ENCODE data around the gene ELOF1.

The ELOF1 gene

DNA sequence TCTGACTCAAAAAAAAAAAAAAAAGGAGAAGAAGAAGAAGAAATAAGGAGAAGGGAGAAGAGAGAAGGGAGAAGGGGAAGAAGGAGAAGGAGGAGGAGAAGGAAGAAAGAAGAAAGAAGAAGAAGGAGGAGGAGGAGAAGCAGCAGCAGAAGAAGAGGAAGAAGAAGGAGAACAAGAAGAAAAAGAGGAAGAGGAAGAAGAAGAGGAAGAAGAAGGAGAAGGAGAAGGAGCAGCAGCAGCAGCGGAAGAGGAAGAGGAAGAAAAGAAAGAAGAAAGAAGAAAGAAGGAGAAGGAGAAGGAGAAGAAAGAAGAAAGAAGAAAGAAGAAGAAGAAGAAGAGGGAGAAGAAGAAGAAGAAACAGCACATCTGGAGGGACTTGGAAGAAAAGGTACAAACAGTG lies 24.5 kb downstream of the ELOF1 start:
- no peak overlapping the region for H3K4me3 ChIP-seq (ENCODE audit: low read depth, low read length)
- no peak overlapping the region for H3K27ac ChIP-seq
- H3K9me3 ChIP-seq (ENCODE audit: severe bottlenecking), result no peaks in the 10 kb centered on the region
- TF ChIP-seq, protein P1, sequence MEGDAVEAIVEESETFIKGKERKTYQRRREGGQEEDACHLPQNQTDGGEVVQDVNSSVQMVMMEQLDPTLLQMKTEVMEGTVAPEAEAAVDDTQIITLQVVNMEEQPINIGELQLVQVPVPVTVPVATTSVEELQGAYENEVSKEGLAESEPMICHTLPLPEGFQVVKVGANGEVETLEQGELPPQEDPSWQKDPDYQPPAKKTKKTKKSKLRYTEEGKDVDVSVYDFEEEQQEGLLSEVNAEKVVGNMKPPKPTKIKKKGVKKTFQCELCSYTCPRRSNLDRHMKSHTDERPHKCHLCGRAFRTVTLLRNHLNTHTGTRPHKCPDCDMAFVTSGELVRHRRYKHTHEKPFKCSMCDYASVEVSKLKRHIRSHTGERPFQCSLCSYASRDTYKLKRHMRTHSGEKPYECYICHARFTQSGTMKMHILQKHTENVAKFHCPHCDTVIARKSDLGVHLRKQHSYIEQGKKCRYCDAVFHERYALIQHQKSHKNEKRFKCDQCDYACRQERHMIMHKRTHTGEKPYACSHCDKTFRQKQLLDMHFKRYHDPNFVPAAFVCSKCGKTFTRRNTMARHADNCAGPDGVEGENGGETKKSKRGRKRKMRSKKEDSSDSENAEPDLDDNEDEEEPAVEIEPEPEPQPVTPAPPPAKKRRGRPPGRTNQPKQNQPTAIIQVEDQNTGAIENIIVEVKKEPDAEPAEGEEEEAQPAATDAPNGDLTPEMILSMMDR (IDR thresholded peaks at IDR 0.05; ENCODE audit: low read depth, low read length), result no peak
- H3K36me3 ChIP-seq, result no peaks in the 10 kb centered on the region
- DNase-seq, result no peak
- no peaks in the 10 kb centered on the region for H3K27me3 ChIP-seq (ENCODE audit: insufficient read depth, low read depth, severe bottlenecking)

DNA sequence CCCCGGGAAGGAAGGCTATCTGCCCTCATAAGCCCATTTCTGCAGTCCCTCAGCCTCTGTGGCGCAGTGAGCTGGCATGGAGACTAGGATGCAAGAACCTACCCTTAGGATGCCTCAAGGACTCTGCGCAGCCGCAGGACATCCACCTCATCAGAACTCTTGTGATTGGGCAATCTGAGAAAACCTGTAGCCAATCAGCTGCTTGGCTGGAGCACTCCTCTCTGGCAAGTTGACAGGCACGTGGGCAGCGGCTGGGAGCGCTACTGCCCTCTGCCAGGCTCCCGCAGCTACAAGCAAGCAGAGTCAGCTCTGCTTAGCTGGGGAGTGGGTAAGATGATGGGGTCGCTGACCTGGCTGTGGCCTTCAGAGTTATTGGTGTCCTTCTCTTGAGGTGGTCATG lies 28.6 kb downstream of the ELOF1 start:
- Histone ChIP-seq H3K9me3 (ENCODE audit: severe bottlenecking) (no peaks in the 10 kb centered on the region), H3K27ac (no peak overlapping the region), H3K4me3 (ENCODE audit: low read depth, low read length) (no peak overlapping the region), H3K27me3 (ENCODE audit: insufficient read depth, low read depth, severe bottlenecking) (no peaks in the 10 kb centered on the region), H3K36me3 (no peaks in the 10 kb centered on the region; the same call in 1 of the 2 replicates)
- TF ChIP-seq, protein P1 (IDR thresholded peaks at IDR 0.05; ENCODE audit: low read depth, low read length), result peak; percentile 57
- DNase-seq, result peak; percentile 86

DNA sequence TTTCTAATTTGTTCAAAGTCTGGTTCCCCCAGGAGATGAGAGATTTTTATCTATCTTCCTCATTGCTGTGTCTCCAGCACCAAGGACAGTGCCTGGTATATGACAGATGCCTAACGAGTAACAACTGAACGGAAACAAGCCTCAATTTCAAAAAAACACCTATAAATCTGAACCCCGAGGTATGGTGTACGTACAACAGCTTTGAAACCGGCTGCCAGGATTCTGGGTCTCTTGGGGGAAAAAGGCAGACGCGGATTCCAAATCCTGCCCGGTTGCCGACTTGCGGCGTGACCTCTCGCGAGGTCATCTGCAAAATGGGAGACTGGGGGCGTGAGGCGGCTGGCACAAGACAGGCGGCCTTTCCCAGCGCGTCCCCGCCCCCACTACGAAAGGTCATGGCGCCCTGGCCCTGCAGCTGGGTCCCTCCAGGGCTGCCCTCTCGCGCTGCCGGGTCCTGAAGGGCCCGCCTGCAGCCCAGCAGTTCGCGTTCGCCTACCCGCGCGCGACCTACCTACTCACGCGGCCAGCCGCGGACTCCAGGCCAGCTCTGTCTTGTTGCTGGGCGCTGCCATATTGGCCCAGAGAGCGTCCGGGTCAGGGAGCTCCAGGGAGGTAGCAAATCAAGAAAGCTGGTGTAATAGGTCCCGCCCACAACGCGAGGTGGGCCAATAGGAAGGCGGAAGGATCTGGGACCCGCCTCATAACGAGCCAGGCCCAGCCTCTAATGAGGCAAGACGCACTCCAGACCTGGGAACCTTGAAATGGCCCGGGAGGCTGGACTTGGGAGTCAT lies 30.3 kb downstream of the ELOF1 start, which contains the start of gene ECSIT:
Gene ECSIT (minus strand): TSS at position 584 of the 791 bp plus-strand sequence. CDS start 9,964 bp downstream, outside the sequence.
- Histone ChIP-seq H3K27me3 (ENCODE audit: insufficient read depth, low read depth, severe bottlenecking) (no peaks in the 10 kb centered on the region), H3K4me3 (ENCODE audit: low read depth, low read length) (peak within 1 kb of the TSS; percentile 71), H3K27ac (peak within 1 kb of the TSS; percentile 94), H3K9me3 (ENCODE audit: severe bottlenecking) (no peaks in the 10 kb centered on the region), H3K36me3 (peaks cover 2% of the 10 kb centered on the region)
- DNase-seq, result peak; percentile 98
- TF ChIP-seq, protein P1 (IDR thresholded peaks at IDR 0.05; ENCODE audit: low read depth, low read length), result no peak

DNA sequence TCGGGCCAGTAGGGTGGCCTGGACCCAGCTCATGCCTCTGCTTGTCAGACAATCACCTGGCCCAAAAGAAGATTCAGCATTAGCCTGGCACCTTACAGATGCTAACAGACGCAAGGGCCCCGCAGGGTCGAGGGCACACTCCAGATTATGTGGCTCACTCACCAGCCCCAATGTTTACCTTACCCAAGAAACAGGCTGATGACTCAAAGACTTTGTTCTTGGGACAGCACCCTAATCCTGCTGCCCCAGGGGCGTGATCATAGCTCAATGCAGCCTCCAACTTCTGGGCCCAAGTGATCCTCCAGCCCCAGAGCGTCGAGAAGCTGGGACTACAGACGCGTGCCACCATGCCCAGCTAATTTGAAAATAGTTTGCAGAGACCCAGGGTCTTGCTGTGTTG lies 39.9 kb downstream of the ELOF1 start:
- DNase-seq, result no peak
- H3K27ac ChIP-seq, result no peak overlapping the region
- H3K27me3 ChIP-seq (ENCODE audit: insufficient read depth, low read depth, severe bottlenecking), result no peaks in the 10 kb centered on the region
- TF ChIP-seq, protein P1 (IDR thresholded peaks at IDR 0.05; ENCODE audit: low read depth, low read length), result no peak
- H3K4me3 ChIP-seq (ENCODE audit: low read depth, low read length), result no peak overlapping the region
- H3K9me3 ChIP-seq (ENCODE audit: severe bottlenecking), result no peaks in the 10 kb centered on the region
- peaks cover 20% of the 10 kb centered on the region for H3K36me3 ChIP-seq

DNA sequence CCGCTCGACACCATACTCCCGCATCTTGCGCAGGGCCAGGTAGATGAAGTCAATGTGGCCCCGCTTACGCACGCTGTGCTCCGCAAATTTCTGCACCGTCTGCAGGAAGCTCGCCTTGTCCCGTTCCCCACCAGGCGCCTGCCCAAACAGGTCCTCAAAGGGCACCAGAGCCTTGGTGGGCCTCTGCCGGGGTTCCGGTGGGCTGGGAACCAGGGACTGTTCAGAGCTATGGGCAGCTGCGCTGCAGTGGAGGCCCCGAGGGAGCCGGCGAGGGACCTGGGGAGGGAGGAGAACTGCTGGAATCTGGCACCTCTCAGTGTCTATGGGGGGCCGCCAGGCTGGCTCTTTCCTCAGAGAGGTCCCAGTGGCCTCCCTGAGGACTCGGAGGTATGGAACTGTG lies 45.1 kb downstream of the ELOF1 start:
- H3K27ac ChIP-seq, result no peak overlapping the region
- H3K9me3 ChIP-seq (ENCODE audit: severe bottlenecking), result no peaks in the 10 kb centered on the region
- H3K27me3 ChIP-seq (ENCODE audit: insufficient read depth, low read depth, severe bottlenecking), result no peaks in the 10 kb centered on the region
- H3K36me3 ChIP-seq, result peaks cover 34% of the 10 kb centered on the region
- no peak overlapping the region for H3K4me3 ChIP-seq (ENCODE audit: low read depth, low read length)
- DNase-seq, result no peak
- TF ChIP-seq, protein P1 (IDR thresholded peaks at IDR 0.05; ENCODE audit: low read depth, low read length), result no peak
